NB4 (cell line): ENCODE measurements around the gene PRPH2.
"Not testable (repeated sequence)": the region's sequence is repeated elsewhere in the genome, so short reads cannot be mapped to it uniquely, and the experiment has no call there.

ENCODE experiments used
- DNase-seq: peaks from one replicate; pipeline ENCODE4 v3.0.0; 2010; ENCODE audit warnings: low read depth
- H3K4me3 ChIP-seq: one replicate; pipeline ENCODE4 v1.5.1; 2011; ENCODE audit warnings: mild to moderate bottlenecking, low read depth, low read length, moderate library complexity
- MYC ChIP-seq: IDR thresholded peaks from 2 replicates; pipeline ENCODE4 v1.6.1; 2011; ENCODE audit warnings: low read depth, low read length
- POLR2A ChIP-seq: IDR thresholded peaks from 2 replicates; pipeline ENCODE4 v1.6.1; 2011; ENCODE audit warnings: mild to moderate bottlenecking; ENCODE audit not compliant: insufficient read length; ENCODE audit errors: extremely low read depth
- TF ChIP-seq, protein P1 (sequence below): IDR thresholded peaks from one replicate; pipeline ENCODE4 v1.5.1; 2012; ENCODE audit warnings: low read depth, low read length
- TF ChIP-seq, protein P2 (sequence below): IDR thresholded peaks from 2 replicates; pipeline ENCODE4 v1.6.1; 2011; ENCODE audit warnings: low read depth, low read length

PRPH2 gene

DNA sequence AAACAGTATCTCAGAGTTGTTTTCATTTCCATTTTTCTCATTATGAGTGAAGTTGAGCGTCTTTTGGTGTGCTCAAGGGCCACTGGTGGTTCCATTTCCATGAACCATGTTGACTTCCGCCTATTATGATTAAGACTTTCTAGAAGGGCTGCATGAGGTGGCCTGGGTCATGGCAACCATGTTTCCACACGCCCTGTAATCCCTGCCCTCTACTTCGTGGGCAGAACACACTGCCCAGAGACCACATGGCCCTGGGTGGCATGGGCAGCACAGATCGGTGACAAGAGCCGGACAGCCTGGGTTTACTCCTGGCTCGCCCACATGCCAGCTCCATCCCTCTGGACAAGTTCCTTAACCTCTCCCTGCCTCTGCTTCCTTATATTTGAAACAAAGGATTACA, 14.8 kb downstream of the PRPH2 start:
- DNase-seq = no peak
- no peak overlapping the region for H3K4me3 ChIP-seq
- TF ChIP-seq, protein P1, sequence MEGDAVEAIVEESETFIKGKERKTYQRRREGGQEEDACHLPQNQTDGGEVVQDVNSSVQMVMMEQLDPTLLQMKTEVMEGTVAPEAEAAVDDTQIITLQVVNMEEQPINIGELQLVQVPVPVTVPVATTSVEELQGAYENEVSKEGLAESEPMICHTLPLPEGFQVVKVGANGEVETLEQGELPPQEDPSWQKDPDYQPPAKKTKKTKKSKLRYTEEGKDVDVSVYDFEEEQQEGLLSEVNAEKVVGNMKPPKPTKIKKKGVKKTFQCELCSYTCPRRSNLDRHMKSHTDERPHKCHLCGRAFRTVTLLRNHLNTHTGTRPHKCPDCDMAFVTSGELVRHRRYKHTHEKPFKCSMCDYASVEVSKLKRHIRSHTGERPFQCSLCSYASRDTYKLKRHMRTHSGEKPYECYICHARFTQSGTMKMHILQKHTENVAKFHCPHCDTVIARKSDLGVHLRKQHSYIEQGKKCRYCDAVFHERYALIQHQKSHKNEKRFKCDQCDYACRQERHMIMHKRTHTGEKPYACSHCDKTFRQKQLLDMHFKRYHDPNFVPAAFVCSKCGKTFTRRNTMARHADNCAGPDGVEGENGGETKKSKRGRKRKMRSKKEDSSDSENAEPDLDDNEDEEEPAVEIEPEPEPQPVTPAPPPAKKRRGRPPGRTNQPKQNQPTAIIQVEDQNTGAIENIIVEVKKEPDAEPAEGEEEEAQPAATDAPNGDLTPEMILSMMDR = no peak
- TF ChIP-seq MYC = no peak
- TF ChIP-seq, protein P2, sequence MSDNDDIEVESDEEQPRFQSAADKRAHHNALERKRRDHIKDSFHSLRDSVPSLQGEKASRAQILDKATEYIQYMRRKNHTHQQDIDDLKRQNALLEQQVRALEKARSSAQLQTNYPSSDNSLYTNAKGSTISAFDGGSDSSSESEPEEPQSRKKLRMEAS = no peak
- TF ChIP-seq POLR2A = no peak

DNA sequence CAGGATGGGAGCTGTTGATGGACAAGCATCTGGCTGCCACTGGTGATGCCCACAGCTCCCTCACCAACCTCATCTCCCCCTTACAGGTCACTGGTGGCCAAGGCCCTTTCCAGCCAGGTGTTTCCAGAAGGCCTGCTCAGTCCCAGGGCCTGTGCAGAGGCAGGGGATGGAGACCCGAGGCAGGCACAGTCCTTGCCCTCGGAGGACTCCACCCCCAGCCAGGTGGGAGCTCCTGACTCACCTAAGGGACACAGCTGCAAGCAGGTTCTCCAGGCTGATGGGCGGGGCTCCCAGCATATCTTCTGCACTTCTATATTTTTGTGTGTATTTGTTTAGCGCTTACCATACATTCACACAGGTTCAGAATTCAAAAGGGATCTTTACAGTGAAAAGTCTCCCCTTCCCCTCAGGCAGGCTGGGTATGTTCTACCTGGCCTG, 17.4 kb downstream of the PRPH2 start:
- no peak overlapping the region for H3K4me3 ChIP-seq

DNA sequence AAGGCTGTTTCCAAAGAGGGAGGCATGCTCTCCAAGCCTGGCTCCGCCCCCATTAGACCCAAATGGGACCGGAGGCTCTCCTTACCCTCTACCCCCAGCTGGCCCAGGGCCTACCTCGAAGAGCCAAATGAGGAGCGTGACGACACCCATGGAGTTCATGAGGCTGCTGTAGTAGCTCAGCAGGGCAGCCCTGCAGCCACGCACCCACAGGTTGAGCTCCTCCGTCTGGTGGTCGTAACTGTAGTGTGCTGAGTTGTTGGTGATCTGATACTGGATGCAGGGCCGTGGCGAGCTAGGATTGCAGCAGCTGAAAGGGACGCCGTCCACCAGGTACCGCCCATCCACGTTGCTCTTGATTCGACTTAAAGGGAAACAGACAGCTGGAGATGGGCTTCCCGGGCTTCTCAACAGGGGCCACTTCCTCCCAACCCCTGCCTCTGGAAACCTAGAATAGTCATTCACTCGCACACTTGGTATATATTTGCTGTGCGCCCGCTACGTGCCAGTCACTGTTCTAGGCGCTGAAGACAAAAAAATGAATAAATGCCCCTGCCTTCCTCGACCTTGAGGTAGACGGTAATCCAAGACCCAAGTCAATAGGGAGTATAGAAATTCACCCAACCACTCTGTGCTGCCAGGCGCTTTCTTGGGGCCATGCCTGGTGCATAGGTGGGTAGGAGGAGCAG, 18.0 kb downstream of the PRPH2 start:
- no peak for DNase-seq
- TF ChIP-seq, protein P1 = no peak
- no peak for TF ChIP-seq MYC
- TF ChIP-seq, protein P2 = no peak
- TF ChIP-seq POLR2A = no peak
- no peak overlapping the region for H3K4me3 ChIP-seq

More for the DNA sequence above, 17.4 kb downstream of the PRPH2 start:
- TF ChIP-seq, protein P1 = no peak
- TF ChIP-seq, protein P2 = no peak
- TF ChIP-seq MYC = no peak
- TF ChIP-seq POLR2A = no peak
- no peak for DNase-seq

DNA sequence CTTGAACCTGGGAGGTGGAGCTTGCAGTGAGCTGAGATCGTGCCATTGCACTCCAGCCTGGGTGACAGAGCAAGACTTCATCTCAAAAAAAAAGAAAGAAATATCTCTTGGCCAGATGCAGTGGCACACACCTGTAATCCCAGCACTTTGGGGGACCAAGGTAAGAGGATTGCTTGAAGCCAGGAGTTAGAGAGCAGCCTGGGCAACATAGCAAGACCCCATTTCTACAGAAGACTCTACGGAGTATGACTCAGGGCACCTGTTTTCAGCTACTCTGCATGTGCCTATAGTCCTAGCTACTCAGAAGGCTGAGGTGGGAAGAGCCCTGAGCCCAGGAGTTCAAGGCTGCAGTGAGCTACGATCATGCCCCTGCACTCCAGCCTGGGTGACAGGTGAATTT, 19.6 kb downstream of the PRPH2 start:
- not testable (repeated sequence) for DNase-seq, H3K4me3 ChIP-seq

DNA sequence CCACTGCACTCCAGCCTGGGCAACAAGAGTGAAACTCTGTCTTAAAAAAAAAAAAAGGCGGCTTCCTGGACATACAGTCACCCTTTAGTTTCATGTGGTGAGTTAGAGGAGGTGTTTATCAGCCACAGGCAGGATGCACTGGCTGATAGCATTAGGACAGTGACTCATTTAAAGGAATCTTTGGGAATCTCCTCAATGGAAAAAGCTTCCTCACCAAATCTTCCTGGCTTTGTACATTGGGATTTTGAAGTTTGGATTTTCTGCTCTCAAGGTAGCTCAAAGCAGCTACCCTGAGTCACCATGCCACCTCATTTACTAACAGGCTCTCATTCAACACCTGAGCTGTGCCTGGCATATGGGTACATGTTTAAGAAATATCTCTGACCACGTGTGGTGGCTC, 20.2 kb downstream of the PRPH2 start:
- TF ChIP-seq MYC (no peak), POLR2A (no peak)
- TF ChIP-seq, protein P1 = no peak
- TF ChIP-seq, protein P2 = no peak
- H3K4me3 ChIP-seq = no peak overlapping the region
- no peak for DNase-seq

DNA sequence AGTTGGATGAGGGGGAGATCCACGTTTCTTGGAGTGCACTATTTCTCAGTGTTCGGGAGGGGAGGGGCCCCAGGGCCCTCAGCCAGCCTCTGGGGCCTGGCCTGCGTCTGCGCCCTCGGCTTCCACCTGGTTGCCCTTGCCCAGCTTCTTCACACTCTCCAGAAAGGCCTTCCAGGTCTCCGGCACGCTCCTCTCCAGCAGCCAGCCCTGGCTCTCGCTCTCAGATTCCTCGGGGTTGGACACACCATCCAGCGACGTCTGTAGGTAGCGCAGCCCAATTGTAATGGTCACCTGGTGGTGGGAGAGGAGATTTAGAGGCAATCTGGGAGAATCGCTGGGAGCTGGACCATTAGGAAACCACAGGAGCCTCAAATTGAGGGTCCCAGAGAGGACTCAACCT, 24.2 kb downstream of the PRPH2 start:
- TF ChIP-seq, protein P1 = no peak
- TF ChIP-seq POLR2A (no peak), MYC (no peak)
- TF ChIP-seq, protein P2 = no peak
- no peak overlapping the region for H3K4me3 ChIP-seq
- DNase-seq = no peak
